Neural crest cell (in vitro differentiated cells): Measurements from ENCODE around the gene OR5B17. TPM values are rescaled to one million over a fixed set of nuclear protein-coding genes. Genes with fewer than 3 reads are reported as not detected.
"Not testable (repeated sequence)": the region's sequence is repeated elsewhere in the genome, so short reads cannot be mapped to it uniquely, and the experiment has no call there.

Source experiments
- DNase-seq: peaks from one replicate; pipeline ENCODE4 v3.0.0; 2021; ENCODE audit warnings: low read depth, mixed read lengths, low spot score
- H3K27ac Mint-ChIP-seq: one replicate; pipeline ENCODE4 v1.8.0; 2021; ENCODE audit warnings: mild to moderate bottlenecking, mixed read lengths; ENCODE audit not compliant: unreplicated experiment
- H3K27me3 Mint-ChIP-seq: 2 replicates; pipeline ENCODE4 v1.8.0; 2021; ENCODE audit warnings: low read depth, mild to moderate bottlenecking, mixed read lengths
- H3K36me3 Mint-ChIP-seq: 2 replicates; pipeline ENCODE4 v1.8.0; 2021; ENCODE audit warnings: low read depth, mild to moderate bottlenecking, mixed read lengths
- H3K4me1 Mint-ChIP-seq: 2 replicates; pipeline ENCODE4 v1.8.0; 2021; ENCODE audit warnings: mixed read lengths
- H3K4me3 Mint-ChIP-seq: one replicate; pipeline ENCODE4 v1.8.0; 2021; ENCODE audit warnings: mild to moderate bottlenecking, mixed read lengths
- H3K9me3 Mint-ChIP-seq: 2 replicates; pipeline ENCODE4 v1.8.0; 2021; ENCODE audit warnings: mixed read lengths
- long read RNA-seq: library from polyadenylated mRNA; unstranded; transcript quantifications from one replicate; pipeline ENCODE4 v2.0.0, GENCODE V29; 2020
- total RNA-seq: library from RNA; stranded (reverse); gene quantifications from 2 replicates; pipeline ENCODE4 v1.2.1, GENCODE V29; 2021
- TF ChIP-seq, protein P1 (sequence below): fragments of 200-600 bp; sonication (generic); conservative IDR thresholded peaks from 2 replicates; pipeline ENCODE4 v1.5.0; 2021; ENCODE audit warnings: antibody characterized with exemption, mild to moderate bottlenecking

The OR5B17 gene
- not detected in 2 replicates for total RNA-seq
- long read RNA-seq, result 0 reads

DNA sequence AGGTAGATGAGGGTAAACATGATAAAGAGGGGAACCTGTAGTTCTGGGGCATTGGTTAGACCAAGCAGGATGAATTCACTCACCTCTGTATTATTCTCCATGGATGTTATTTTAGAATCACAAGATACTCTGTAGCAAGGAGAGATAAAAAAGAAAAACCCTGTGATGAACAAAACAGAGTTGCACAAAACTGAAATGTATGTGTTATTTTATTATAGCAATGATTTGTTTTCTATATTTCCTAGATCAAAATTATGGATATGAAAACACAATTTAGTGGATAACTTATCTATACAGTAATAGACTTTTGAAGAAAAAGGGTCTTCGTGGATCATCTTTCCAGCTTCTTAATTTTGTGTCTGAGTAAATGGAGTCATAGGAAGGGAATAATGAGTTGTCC lies at the start of gene OR5B17:
Gene OR5B17 (minus strand): TSS at position 101 of the 400 bp plus-strand sequence. CDS start 0 bp downstream, at position 101.
- H3K27ac Mint-ChIP-seq, result no peak within 1 kb of the TSS
- H3K9me3 Mint-ChIP-seq, result no peaks in the 10 kb centered on the region
- peaks cover 3% of the 10 kb centered on the region for H3K27me3 Mint-ChIP-seq
- H3K4me1 Mint-ChIP-seq, result no peaks in the 10 kb centered on the region
- no peaks in the 10 kb centered on the region for H3K36me3 Mint-ChIP-seq
- H3K4me3 Mint-ChIP-seq, result no peak within 1 kb of the TSS
- no peak for DNase-seq
- TF ChIP-seq, protein P1, sequence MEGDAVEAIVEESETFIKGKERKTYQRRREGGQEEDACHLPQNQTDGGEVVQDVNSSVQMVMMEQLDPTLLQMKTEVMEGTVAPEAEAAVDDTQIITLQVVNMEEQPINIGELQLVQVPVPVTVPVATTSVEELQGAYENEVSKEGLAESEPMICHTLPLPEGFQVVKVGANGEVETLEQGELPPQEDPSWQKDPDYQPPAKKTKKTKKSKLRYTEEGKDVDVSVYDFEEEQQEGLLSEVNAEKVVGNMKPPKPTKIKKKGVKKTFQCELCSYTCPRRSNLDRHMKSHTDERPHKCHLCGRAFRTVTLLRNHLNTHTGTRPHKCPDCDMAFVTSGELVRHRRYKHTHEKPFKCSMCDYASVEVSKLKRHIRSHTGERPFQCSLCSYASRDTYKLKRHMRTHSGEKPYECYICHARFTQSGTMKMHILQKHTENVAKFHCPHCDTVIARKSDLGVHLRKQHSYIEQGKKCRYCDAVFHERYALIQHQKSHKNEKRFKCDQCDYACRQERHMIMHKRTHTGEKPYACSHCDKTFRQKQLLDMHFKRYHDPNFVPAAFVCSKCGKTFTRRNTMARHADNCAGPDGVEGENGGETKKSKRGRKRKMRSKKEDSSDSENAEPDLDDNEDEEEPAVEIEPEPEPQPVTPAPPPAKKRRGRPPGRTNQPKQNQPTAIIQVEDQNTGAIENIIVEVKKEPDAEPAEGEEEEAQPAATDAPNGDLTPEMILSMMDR, result no peak

DNA sequence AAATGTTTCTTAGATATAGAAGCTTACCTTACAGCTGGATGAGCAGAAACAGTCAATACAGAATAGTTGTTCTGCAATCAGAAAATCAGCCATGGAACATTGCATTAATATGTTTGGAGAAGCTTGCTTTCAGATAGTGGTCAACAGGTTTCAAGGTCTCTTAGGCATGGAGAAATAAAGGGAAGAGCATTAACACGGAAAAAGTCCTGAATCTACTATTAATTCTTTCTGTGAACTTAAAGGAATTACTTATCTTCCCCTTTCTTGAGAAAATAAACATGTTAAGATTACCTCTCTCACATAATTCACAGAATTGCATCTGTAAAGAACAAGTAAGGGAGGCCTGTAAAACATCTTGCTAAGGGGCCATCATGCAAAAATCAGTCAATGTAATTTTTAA lies 47.9 kb upstream of the OR5B17 start, which contains the start of gene OR5B3:
Gene OR5B3 (minus strand): TSS at position 101 of the 400 bp plus-strand sequence. CDS start 3,465 bp downstream, outside the sequence.
- DNase-seq, result no peak
- Mint-ChIP-seq H3K27me3 (peaks cover 3% of the 10 kb centered on the region), H3K4me1 (no peaks in the 10 kb centered on the region), H3K4me3 (no peak within 1 kb of the TSS), H3K36me3 (no peaks in the 10 kb centered on the region), H3K9me3 (peaks cover 26% of the 10 kb centered on the region), H3K27ac (no peak within 1 kb of the TSS)
- TF ChIP-seq, protein P1, result no peak

GRCh38 chr11:58399622-58400021 lies 40.8 kb upstream of the OR5B17 start:
- H3K9me3 Mint-ChIP-seq, H3K27ac Mint-ChIP-seq, DNase-seq, H3K36me3 Mint-ChIP-seq, H3K4me3 Mint-ChIP-seq, H3K27me3 Mint-ChIP-seq, H3K4me1 Mint-ChIP-seq: not testable (repeated sequence)

DNA sequence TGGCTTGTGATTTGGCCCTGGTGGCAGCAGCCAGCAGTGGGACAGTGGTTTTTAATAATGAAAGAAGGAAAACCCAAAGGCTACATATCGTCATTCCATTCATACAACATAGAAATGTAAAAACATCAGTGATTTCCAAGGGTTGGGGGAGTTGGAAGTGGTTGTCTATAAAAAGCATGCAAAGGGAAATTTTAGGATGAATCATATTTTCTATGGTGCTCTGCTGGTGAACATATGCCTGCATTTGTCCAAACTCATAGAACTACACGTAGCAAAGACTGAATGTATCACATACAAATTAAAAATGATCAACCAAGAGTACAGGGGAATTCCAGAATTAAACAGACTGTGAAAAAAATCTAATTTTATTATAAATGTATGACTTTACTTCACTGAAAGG lies 36.7 kb upstream of the OR5B17 start:
- Mint-ChIP-seq H3K27me3 (no peaks in the 10 kb centered on the region), H3K36me3 (no peaks in the 10 kb centered on the region), H3K4me3 (no peak overlapping the region), H3K9me3 (peaks cover 12% of the 10 kb centered on the region), H3K4me1 (no peaks in the 10 kb centered on the region), H3K27ac (no peak overlapping the region)
- no peak for DNase-seq
- TF ChIP-seq, protein P1, result no peak

DNA sequence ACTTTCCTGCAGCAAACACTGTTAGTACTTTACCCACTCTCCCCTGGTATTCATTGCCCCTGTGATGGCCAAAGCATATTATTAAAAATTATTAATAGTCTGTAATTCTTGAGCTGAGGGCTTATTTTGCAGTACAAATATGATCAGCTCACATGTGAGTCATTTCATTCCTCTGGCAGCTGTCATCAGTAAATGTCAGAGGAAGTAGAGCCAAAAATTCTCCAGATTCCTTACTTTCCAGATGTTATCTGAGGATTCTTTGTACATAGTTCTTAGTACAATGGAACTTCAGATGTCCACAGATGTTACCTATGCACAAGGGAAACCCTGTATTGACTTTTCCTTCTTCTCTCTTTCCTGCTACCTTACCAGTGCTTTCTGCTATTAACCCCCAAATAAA lies 35.3 kb upstream of the OR5B17 start:
- peaks cover 12% of the 10 kb centered on the region for H3K9me3 Mint-ChIP-seq
- H3K4me1 Mint-ChIP-seq, result no peaks in the 10 kb centered on the region
- no peak for DNase-seq
- no peaks in the 10 kb centered on the region for H3K36me3 Mint-ChIP-seq
- no peak overlapping the region for H3K27ac Mint-ChIP-seq
- H3K27me3 Mint-ChIP-seq, result no peaks in the 10 kb centered on the region
- TF ChIP-seq, protein P1, result no peak
- no peak overlapping the region for H3K4me3 Mint-ChIP-seq

DNA sequence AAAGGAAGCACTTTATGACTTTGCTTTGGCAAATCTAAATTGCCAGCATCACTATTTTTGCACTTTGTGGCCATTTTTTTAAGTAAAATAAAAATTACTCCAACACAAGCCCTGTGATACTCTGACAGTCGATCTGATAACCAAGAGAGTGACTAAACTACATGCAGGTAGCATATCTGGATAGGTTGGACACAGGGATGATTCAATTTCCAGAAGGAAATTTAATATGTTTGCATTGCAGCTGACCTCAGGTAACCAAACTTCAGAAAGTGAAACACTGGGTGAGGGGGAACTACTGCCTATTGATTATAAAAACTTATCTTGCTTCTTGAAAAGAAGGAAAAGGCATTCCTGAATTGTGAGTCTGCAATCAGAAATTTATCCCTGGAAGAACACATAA lies 33.9 kb upstream of the OR5B17 start:
- Mint-ChIP-seq H3K36me3 (no peaks in the 10 kb centered on the region), H3K27me3 (no peaks in the 10 kb centered on the region)
- DNase-seq, result no peak

More for the DNA sequence above, 33.9 kb upstream of the OR5B17 start:
- no peaks in the 10 kb centered on the region for H3K4me1 Mint-ChIP-seq
- H3K27ac Mint-ChIP-seq, result no peak overlapping the region
- no peak overlapping the region for H3K4me3 Mint-ChIP-seq
- H3K9me3 Mint-ChIP-seq, result peaks cover 17% of the 10 kb centered on the region
- TF ChIP-seq, protein P1, result no peak
